Activated CD4-positive, alpha-beta T cell treated with anti-CD3 and anti-CD28 coated beads for 36 hours (primary cell): ENCODE data around the gene NUP107. TPM values are rescaled to one million over a fixed set of nuclear protein-coding genes. Genes with fewer than 3 reads are reported as not detected.

Source experiments
- ATAC-seq: fragments of 200-7000 bp; cut with Tn5 transposase; one replicate; pipeline ENCODE4 v1.10.0; 2021; ENCODE audit warnings: mild to moderate bottlenecking, moderate library complexity
- CTCF ChIA-PET: fragments of 350-600 bp; sonication (Branson Sonifier 250); formaldehyde crosslinking; loops from one replicate; lab custom pipeline; 2021; ENCODE audit warnings: antibody characterized with exemption; lab: Charles Lee
- POLR2A ChIA-PET: fragments of 350-600 bp; sonication (Branson Sonifier 250); formaldehyde crosslinking; loops from one replicate; lab custom pipeline; 2021; ENCODE audit warnings: antibody characterized with exemption, inconsistent platforms; lab: Charles Lee
- DNase-seq: peaks from one replicate; pipeline ENCODE4 v3.0.0-alpha.2; 2020
- H3K27ac Mint-ChIP-seq: one replicate; pipeline ENCODE4 v1.8.0; 2021; ENCODE audit warnings: mixed read lengths
- H3K27me3 Mint-ChIP-seq: one replicate; pipeline ENCODE4 v1.8.0; 2021; ENCODE audit warnings: mixed read lengths
- H3K36me3 Mint-ChIP-seq: one replicate; pipeline ENCODE4 v1.8.0; 2021; ENCODE audit warnings: low read depth, mixed read lengths
- H3K4me1 Mint-ChIP-seq: one replicate; pipeline ENCODE4 v1.8.0; 2021; ENCODE audit warnings: mixed read lengths
- H3K4me3 Mint-ChIP-seq: one replicate; pipeline ENCODE4 v1.8.0; 2021; ENCODE audit warnings: mild to moderate bottlenecking, moderate library complexity, mixed read lengths
- H3K9me3 Mint-ChIP-seq: one replicate; pipeline ENCODE4 v1.8.0; 2021; ENCODE audit warnings: low read depth, mixed read lengths
- intact Hi-C, 2 experiments: fragments of 100-400 bp; cut with DNase I in 1 of 2; cut with micrococcal nuclease in 1 of 2; formaldehyde crosslinking; loops; one replicate each; pipeline versions ENCODE4 v1.14.2 to v1.15.1; 2022 to 2024; cut with DNase I, micrococcal nuclease
- total RNA-seq, 2 experiments: library from RNA; stranded (reverse); gene quantifications; one replicate each; pipeline ENCODE4 v1.2.3, GENCODE V29; 2021

Gene NUP107
- total RNA-seq, 2 experiments from 2014 or later, result 136 to 142 TPM

DNA sequence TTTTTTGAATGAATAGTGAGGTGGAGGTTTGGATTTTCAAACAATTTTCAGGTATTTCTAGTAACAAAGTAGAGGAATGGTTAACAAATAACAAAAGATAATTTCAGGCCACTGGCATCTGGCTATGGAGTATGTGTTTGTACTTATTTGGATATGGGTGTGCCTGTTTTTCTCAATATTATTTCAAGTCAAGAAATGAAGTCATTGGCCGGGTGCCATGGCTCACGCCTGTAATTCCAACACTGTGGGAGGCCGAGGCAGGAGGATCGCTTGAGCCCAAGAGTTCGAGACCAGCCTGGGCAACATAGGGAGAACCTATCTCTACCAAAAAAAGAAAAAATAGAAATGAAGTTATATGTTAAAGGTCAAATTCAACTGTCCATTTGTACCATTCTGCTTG, 73.1 kb downstream of the NUP107 start:
- Mint-ChIP-seq H3K4me1 (no peaks in the 10 kb centered on the region), H3K27ac (no peak overlapping the region), H3K9me3 (no peaks in the 10 kb centered on the region), H3K27me3 (no peaks in the 10 kb centered on the region), H3K36me3 (peaks cover 34% of the 10 kb centered on the region), H3K4me3 (no peak overlapping the region)
- POLR2A ChIA-PET, result no interaction called here
- no peak for ATAC-seq
- CTCF ChIA-PET, result no interaction called here
- intact Hi-C loops, result no loop called here
- no peak for DNase-seq

DNA sequence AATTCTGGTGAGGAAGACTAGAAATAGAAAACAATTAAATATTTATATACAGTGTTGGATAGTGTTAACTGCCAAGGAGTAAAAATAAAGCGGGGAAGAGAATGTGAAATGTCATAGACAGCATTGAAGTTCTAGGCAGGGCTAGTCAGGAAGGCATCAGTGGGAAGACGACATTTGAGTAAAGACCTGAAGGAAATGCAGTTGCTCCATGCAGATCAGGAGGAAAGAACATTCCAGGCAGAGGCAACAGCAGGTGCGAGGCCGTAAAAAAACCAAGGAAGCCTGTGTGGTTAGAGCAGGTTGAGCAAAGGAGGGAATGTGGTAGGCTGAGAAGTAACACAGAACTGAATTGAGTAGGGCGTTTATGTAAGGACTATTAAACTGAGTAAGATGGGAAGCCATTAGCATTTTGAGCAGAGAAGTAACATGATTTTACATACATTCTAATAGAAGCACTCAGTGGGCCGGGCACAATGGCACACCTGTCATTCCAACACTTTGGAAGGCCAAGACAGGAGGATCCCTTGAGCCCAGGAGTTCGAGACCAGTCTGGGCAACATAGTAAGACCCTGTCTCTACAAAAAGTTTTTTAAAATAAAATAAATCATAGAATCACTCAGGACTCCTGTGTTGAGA, 74.1 kb downstream of the NUP107 start:
- DNase-seq (no peak), ATAC-seq (no peak)
- H3K27me3 Mint-ChIP-seq, result no peaks in the 10 kb centered on the region
- intact Hi-C loops, result no loop called here
- no peaks in the 10 kb centered on the region for H3K9me3 Mint-ChIP-seq
- CTCF ChIA-PET, result no interaction called here
- H3K4me1 Mint-ChIP-seq, result no peaks in the 10 kb centered on the region
- POLR2A ChIA-PET, result no interaction called here
- no peak overlapping the region for H3K27ac Mint-ChIP-seq
- peaks cover 28% of the 10 kb centered on the region for H3K36me3 Mint-ChIP-seq
- no peak overlapping the region for H3K4me3 Mint-ChIP-seq

DNA sequence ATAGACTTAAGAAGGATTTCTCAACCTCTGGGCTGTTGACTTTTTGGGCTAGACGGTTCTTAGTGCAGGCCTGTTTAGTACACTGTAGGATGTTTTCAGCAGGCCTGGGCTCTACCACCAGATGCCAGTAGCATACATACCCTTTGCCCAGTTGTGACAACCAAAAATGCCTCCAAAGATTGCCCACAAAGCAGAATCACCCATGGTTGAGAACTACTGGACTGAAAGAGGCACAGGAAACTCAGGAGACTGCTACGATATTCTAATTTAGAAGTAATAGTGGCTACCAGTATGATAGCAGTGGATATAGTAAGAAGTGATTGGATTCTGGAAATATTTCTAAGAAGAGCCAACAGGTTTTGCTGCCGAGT, 74.6 kb downstream of the NUP107 start:
- Mint-ChIP-seq H3K4me3 (no peak overlapping the region), H3K4me1 (no peaks in the 10 kb centered on the region), H3K27ac (no peak overlapping the region), H3K36me3 (peaks cover 23% of the 10 kb centered on the region), H3K9me3 (no peaks in the 10 kb centered on the region), H3K27me3 (no peaks in the 10 kb centered on the region)
- ATAC-seq (no peak), DNase-seq (no peak)
- intact Hi-C loops, result no loop called here
- POLR2A ChIA-PET, result no interaction called here
- CTCF ChIA-PET, result no interaction called here

DNA sequence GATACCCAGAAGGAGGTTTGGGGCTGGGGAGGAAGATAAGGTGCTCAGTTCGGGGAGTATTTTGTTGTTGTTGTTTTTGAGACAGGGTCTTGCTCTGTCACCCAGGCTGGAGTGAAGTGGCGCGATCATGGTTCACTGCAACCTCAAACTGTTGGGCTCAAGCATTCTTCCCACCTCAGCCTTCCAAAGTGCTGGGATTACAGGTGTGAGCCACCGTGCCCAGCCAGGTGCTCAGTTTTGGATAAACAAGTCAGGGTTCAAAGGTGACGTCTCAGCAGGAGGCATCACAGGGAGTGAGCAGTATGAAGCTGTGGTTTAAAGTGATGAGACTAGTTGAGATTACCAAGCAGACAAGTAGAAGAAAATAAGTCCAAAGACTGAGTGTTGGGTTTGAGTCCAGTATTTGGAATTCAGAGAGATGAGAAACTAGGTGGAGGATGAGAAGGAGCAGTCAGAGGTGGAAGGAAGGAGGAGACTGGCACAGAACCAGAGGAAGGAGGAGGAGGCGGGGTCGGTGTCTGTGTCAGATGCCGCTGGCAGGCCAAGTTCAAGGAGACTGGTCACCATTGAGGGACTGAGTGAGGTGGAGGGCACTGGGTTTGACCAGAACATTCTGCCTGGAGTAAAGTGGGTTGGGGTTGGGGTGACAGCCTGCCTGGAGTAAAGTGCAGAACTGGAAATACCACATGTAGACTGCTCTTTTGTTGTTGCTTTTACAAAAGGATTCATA, 75.3 kb downstream of the NUP107 start:
- no peaks in the 10 kb centered on the region for H3K4me1 Mint-ChIP-seq
- no peak overlapping the region for H3K27ac Mint-ChIP-seq
- ChIA-PET POLR2A (no interaction called here), CTCF (no interaction called here)
- H3K36me3 Mint-ChIP-seq, result peaks cover 22% of the 10 kb centered on the region
- intact Hi-C loops, result no loop called here
- ATAC-seq, result no peak
- H3K9me3 Mint-ChIP-seq, result no peaks in the 10 kb centered on the region
- no peak overlapping the region for H3K4me3 Mint-ChIP-seq
- DNase-seq, result no peak
- H3K27me3 Mint-ChIP-seq, result no peaks in the 10 kb centered on the region

DNA sequence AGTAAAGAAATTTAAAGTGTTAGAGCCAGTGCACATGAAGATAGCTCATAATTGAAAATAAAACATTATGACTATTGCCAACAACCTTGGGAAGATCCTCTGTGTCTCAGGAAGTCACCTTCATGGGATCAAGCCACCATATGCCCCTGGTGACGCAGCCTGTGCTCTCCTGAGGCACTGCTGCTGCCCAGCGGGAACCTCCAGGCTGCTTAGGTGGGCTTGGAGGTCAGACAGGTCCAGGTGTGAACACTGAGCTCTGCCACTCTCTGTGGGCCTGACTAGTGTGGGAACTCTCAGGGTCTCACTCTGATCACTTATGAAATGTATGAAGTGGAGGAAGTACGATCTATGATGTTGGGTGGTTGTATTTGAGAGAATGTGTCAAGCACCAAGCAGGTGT, 75.9 kb downstream of the NUP107 start:
- H3K36me3 Mint-ChIP-seq, result peaks cover 22% of the 10 kb centered on the region

DNA sequence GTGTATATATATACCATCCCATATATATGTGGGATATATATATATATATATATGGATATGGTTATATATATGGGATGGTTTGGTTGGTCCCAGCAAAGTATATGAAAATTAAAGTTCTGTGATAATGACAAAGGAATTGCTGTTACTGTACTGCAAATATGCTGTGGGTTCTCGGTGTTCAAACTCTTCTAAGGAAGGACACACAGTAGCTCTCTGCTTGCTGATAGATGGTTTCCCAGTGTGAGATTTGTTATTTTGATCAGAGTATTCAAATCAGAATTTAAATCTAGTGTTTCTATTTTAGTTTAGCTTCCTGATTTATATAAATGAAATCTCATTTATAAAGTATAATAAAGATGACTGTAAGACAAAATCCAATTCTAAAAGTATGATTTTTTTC, 78.9 kb downstream of the NUP107 start:
- Mint-ChIP-seq H3K4me3 (no peak overlapping the region), H3K36me3 (peaks cover 17% of the 10 kb centered on the region), H3K27ac (no peak overlapping the region), H3K4me1 (no peaks in the 10 kb centered on the region), H3K9me3 (no peaks in the 10 kb centered on the region), H3K27me3 (no peaks in the 10 kb centered on the region)
- intact Hi-C loops, result no loop called here
- no peak for DNase-seq
- ChIA-PET CTCF (no interaction called here), POLR2A (no interaction called here)
- ATAC-seq, result no peak

More for the DNA sequence above, 75.9 kb downstream of the NUP107 start:
- ATAC-seq (no peak), DNase-seq (no peak)
- H3K4me1 Mint-ChIP-seq, result no peaks in the 10 kb centered on the region
- ChIA-PET CTCF (no interaction called here), POLR2A (no interaction called here)
- H3K9me3 Mint-ChIP-seq, result no peaks in the 10 kb centered on the region
- intact Hi-C loops, result no loop called here
- no peak overlapping the region for H3K4me3 Mint-ChIP-seq
- no peak overlapping the region for H3K27ac Mint-ChIP-seq
- H3K27me3 Mint-ChIP-seq, result no peaks in the 10 kb centered on the region

DNA sequence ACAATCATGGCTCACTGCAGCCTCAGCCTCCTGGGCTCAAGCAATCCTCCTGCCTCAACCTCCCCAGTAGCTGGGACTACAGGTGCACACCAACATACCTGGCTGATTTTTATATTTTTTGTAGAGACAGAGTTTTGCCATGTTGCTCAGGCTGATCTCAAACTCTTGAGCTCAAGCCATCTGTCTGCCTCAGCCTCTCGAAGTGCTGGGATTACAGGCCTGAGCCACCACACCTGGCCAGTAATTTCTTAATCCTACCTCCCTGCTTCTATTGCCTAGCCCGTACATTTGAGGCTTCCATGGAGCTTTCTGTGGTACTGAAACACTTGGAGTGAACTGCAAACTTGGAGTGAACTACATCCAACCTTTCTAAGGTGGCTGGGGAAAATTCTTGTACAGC, 79.9 kb downstream of the NUP107 start:
- H3K4me1 Mint-ChIP-seq, result no peaks in the 10 kb centered on the region
- intact Hi-C loops, result no loop called here
- POLR2A ChIA-PET, result interaction anchor here (0.6 kb wide), 1 partner anchor 544 kb away, joined by 8 read pairs; no protein-coding TSS in a partner anchor
- ATAC-seq (no peak), DNase-seq (no peak)
- H3K4me3 Mint-ChIP-seq, result no peak overlapping the region
- CTCF ChIA-PET, result no interaction called here
- H3K9me3 Mint-ChIP-seq, result no peaks in the 10 kb centered on the region
- H3K36me3 Mint-ChIP-seq, result peaks cover 12% of the 10 kb centered on the region
- no peaks in the 10 kb centered on the region for H3K27me3 Mint-ChIP-seq
- H3K27ac Mint-ChIP-seq, result no peak overlapping the region

DNA sequence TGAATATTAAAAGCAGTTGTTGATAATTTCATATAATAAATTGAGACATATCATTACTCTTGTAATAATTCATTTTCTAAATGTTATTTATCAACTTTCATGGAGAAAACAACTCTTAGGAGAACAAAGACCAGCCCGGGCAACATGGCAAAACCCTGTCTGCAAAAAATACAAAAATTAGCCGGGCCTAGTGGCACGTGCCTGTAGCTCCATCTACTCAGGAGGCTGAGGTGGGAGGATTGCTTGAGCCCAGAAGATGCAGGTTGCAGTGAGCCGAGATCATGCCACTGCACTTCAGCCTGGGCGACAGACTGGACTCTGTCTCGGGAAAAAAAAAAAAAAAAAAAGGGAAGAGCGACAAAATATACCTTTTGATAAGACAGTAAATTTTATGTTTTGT, 80.4 kb downstream of the NUP107 start:
- no peak for ATAC-seq
- no peaks in the 10 kb centered on the region for H3K4me1 Mint-ChIP-seq
- no peaks in the 10 kb centered on the region for H3K9me3 Mint-ChIP-seq
- no peaks in the 10 kb centered on the region for H3K27me3 Mint-ChIP-seq
- H3K27ac Mint-ChIP-seq, result no peak overlapping the region
- intact Hi-C loops, result no loop called here
- peaks cover 10% of the 10 kb centered on the region for H3K36me3 Mint-ChIP-seq
- H3K4me3 Mint-ChIP-seq, result no peak overlapping the region
- POLR2A ChIA-PET, result no interaction called here
- CTCF ChIA-PET, result no interaction called here
- no peak for DNase-seq

DNA sequence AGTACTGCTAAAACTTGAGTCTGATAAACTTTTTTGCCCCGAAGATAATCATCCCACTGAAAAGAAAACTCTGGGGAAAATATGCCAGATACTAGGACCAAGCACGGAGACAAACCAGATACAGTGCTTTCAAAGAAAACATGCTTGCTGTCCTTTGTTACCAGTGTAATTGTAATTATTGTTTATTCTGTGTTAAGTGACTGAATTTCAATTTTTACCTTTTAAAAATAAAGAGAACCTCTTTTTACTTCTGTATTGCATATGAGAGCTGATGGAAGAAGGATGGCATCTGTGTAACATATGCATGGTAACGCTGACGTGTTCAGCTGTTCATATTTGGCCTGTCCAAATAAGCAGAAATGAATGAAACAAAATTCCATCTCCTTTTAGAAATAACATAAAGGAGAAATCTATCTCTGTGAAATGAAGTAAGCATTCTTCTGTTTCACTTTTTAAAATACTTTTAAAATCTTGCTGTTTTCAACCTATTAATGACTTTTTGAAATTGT, 81.7 kb downstream of the NUP107 start:
- ChIA-PET POLR2A (no interaction called here), CTCF (no interaction called here)
- Mint-ChIP-seq H3K36me3 (peaks cover 9% of the 10 kb centered on the region), H3K27me3 (no peaks in the 10 kb centered on the region), H3K4me3 (no peak overlapping the region), H3K4me1 (peaks cover 11% of the 10 kb centered on the region), H3K27ac (no peak overlapping the region), H3K9me3 (no peaks in the 10 kb centered on the region)
- ATAC-seq (no peak), DNase-seq (no peak)
- intact Hi-C loops, result no loop called here

DNA sequence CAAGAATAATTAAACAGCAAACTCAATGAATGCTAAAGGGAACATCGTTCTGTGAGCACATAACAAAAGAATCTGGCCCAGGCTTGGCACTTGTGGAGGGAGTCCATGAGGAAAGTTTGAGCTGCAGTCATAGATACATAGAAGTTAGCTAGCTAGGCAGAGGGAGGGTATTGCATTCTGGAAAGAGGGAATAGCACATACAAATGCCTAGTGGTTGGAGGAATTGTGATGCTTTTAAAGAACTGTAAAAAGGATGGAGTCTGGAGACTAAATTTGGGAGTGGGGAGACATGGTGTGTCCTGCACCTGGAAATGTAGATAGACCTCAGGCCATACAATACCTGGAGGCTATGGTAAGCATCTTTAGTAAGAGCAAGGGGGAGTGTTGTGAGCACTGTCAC, 83.2 kb downstream of the NUP107 start:
- DNase-seq, result no peak
- no peak for ATAC-seq
- Mint-ChIP-seq H3K4me3 (no peak overlapping the region), H3K27me3 (no peaks in the 10 kb centered on the region), H3K4me1 (peaks cover 17% of the 10 kb centered on the region), H3K36me3 (no peaks in the 10 kb centered on the region), H3K9me3 (no peaks in the 10 kb centered on the region), H3K27ac (no peak overlapping the region)
- CTCF ChIA-PET, result no interaction called here
- POLR2A ChIA-PET, result no interaction called here
- intact Hi-C loops, result no loop called here

DNA sequence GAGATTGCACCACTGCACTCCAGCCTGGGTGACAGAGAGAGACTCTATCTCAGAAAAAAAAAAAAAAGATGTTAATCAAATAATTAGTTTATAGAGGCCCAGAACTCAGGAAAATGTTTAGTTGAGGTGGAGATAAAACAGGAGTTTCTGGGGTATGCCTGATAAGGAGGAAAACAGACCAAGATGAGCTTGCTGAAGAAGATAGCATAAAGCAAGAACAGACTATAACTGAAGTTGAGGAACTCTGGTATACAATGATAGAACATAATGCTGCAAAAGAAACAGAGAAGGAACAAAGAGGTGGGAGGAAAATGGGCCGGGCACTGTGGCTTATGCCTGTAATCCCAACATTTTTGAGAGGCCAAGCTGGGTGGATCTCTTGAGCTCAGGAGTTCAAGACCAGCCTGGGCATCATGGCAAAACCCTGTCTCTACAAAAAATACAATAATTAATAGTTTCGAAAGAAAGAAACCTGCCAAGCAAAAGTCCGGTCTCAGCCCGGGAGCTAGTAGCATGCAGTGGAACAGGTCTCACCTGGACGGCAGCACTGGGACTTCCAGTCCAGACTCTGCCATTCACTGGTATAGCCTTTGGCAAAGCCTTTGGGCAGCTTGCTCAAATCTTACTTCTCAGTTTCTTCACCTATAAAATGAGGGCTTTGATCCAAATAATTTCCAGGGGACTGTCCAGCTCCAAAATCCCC, 84.6 kb downstream of the NUP107 start:
- no peaks in the 10 kb centered on the region for H3K27me3 Mint-ChIP-seq
- ATAC-seq, result no peak
- intact Hi-C loops, result no loop called here
- no peak overlapping the region for H3K27ac Mint-ChIP-seq
- DNase-seq, result no peak
- H3K4me1 Mint-ChIP-seq, result peaks cover 17% of the 10 kb centered on the region
- H3K4me3 Mint-ChIP-seq, result no peak overlapping the region
- H3K9me3 Mint-ChIP-seq, result no peaks in the 10 kb centered on the region
- ChIA-PET CTCF (no interaction called here), POLR2A (no interaction called here)
- H3K36me3 Mint-ChIP-seq, result no peaks in the 10 kb centered on the region

DNA sequence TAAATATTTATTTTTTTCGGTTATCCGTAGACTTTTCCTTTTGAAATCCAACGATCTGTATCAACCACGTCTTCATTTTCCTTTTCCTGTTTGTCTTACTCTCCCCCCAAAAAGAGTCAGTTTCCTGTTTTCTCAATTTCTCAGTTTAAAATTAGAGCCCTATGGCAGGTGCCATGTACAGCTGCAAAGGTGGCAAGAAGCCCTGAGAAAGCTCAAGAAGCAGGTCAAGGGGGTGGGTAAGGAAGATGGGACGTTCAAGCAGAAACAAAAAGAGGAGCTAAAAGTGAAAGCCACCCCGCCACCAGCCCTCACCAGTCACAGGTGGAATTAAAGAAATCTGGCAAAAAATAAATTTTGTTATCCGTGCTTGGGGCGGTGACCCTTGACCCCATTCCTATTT, 85.9 kb downstream of the NUP107 start:
- no peaks in the 10 kb centered on the region for H3K9me3 Mint-ChIP-seq
- H3K4me3 Mint-ChIP-seq, result peak overlapping the region; percentile 33
- no peaks in the 10 kb centered on the region for H3K36me3 Mint-ChIP-seq
- no peak for DNase-seq
- H3K4me1 Mint-ChIP-seq, result peaks cover 17% of the 10 kb centered on the region
- no peak for ATAC-seq
- peak overlapping the region; percentile 45 for H3K27ac Mint-ChIP-seq
- intact Hi-C loops, result no loop called here
- H3K27me3 Mint-ChIP-seq, result no peaks in the 10 kb centered on the region
- POLR2A ChIA-PET, result no interaction called here
- CTCF ChIA-PET, result no interaction called here
